ENCODE data around the gene NFAM1.

The NFAM1 gene

GRCh38 chr22:42432020-42432596 lies at the start of gene NFAM1:
NFAM1 (minus strand) TSS chr22:42432403; CDS start chr22:42432357, 46 bp downstream.
- DNase-seq: no peak

- no peak for DNase-seq
Measured at GRCh38 chr22:42475122-42475521, 42.9 kb upstream of the NFAM1 start.

- no peak for DNase-seq
Measured at GRCh38 chr22:42473484-42474193, 41.4 kb upstream of the NFAM1 start.

- DNase-seq: no peak
Measured at GRCh38 chr22:42472671-42473070, 40.5 kb upstream of the NFAM1 start.

- DNase-seq: no peak
Measured at GRCh38 chr22:42471441-42471840, 39.2 kb upstream of the NFAM1 start.

GRCh38 chr22:42470366-42471082 lies 38.3 kb upstream of the NFAM1 start:
- no peak for DNase-seq

GRCh38 chr22:42468841-42469240 lies 36.6 kb upstream of the NFAM1 start:
- no peak for DNase-seq

- DNase-seq: no peak
Measured at GRCh38 chr22:42462016-42462415, 29.8 kb upstream of the NFAM1 start.

GRCh38 chr22:42461511-42461910 lies 29.3 kb upstream of the NFAM1 start:
- no peak for DNase-seq

GRCh38 chr22:42459287-42460063 lies 27.3 kb upstream of the NFAM1 start:
- DNase-seq: no peak

- DNase-seq: no peak
Measured at GRCh38 chr22:42452916-42453315, 20.7 kb upstream of the NFAM1 start.

GRCh38 chr22:42452456-42452855 lies 20.3 kb upstream of the NFAM1 start:
- DNase-seq: no peak

- DNase-seq: no peak
Measured at GRCh38 chr22:42451499-42452145, 19.4 kb upstream of the NFAM1 start.

GRCh38 chr22:42450862-42451261 lies 18.7 kb upstream of the NFAM1 start:
- no peak for DNase-seq

GRCh38 chr22:42446151-42446550 lies 13.9 kb upstream of the NFAM1 start:
- no peak for DNase-seq

GRCh38 chr22:42444077-42444904 lies 12.1 kb upstream of the NFAM1 start:
- DNase-seq: peak; percentile 83

- DNase-seq: peak; percentile 32
Measured at GRCh38 chr22:42443240-42444076, 11.3 kb upstream of the NFAM1 start.

GRCh38 chr22:42442748-42443147 lies 10.5 kb upstream of the NFAM1 start:
- no peak for DNase-seq

GRCh38 chr22:42440728-42441127 lies 8.5 kb upstream of the NFAM1 start:
- no peak for DNase-seq

GRCh38 chr22:42439821-42440674 lies 7.8 kb upstream of the NFAM1 start:
- DNase-seq: no peak

All from activated naive CD4-positive, alpha-beta T cell treated with Interleukin-2 at 50 U/mL for 16 hours (primary cell).